RWPE1 (cell line): ENCODE measurements around the gene WDR13.

Experiments used
- CTCF ChIA-PET: fragments of 350-600 bp; sonication (Branson Sonifier 250); formaldehyde crosslinking; extraction: SDS; loops from one replicate; lab custom pipeline; 2021; lab: Yijun Ruan, JAX
- POLR2A ChIA-PET: fragments of 400-600 bp; formaldehyde crosslinking; extraction: SDS; loops from one replicate; lab custom pipeline; 2020; ENCODE audit warnings: antibody characterized with exemption; ENCODE audit not compliant: low non-redundant PET; lab: Yijun Ruan, JAX
- DNase-seq: peaks from one replicate; pipeline ENCODE4 v3.0.0; 2012; ENCODE audit warnings: low spot score
- H3K27ac ChIP-seq: fragments of 450-650 bp; 2 replicates; pipeline ENCODE4 v1.5.1; 2017
- TF ChIP-seq, protein P1 (sequence below): fragments of 450-650 bp; conservative IDR thresholded peaks from 2 replicates; pipeline ENCODE4 v1.5.1; 2017; ENCODE audit warnings: low read depth, mild to moderate bottlenecking

WDR13 gene

DNA sequence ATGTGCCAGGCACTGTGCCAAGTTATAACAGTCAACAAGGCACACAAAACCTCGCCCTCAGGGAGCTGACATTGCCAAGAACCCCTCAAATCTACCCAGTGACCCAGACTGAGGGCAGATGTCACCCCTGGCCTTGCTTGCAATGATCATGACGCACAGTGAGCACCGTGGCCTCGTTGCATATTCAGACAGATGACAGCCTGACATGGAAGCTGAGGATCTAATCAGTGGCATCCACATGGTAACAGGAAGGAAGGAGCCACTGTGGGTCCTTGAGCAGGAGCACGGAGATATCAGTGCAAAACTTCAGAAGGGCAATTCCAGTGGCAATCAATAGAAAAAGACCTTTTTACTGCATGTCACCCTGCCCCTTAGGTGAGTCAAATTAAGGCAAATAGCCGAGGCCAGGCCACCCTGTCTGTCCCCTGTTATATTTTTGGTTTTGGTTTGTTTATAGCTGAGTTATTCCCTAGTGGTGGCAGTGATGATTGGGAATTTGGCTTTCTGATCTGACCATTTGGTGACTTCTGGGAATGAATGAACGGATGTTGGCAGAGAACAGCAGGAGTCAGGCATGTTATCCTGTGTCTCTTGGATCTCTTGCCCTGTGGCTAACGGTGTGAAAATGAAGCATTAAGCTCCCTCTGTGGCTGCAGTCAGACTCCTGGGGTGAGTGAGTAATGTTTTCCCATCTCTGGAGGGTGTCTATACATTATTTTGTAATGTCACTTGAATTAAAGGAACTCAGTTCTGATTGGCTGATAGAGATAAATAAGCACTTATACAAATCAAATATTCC is 20.4 kb downstream of the WDR13 start:
- no peak for DNase-seq
- TF ChIP-seq, protein P1, sequence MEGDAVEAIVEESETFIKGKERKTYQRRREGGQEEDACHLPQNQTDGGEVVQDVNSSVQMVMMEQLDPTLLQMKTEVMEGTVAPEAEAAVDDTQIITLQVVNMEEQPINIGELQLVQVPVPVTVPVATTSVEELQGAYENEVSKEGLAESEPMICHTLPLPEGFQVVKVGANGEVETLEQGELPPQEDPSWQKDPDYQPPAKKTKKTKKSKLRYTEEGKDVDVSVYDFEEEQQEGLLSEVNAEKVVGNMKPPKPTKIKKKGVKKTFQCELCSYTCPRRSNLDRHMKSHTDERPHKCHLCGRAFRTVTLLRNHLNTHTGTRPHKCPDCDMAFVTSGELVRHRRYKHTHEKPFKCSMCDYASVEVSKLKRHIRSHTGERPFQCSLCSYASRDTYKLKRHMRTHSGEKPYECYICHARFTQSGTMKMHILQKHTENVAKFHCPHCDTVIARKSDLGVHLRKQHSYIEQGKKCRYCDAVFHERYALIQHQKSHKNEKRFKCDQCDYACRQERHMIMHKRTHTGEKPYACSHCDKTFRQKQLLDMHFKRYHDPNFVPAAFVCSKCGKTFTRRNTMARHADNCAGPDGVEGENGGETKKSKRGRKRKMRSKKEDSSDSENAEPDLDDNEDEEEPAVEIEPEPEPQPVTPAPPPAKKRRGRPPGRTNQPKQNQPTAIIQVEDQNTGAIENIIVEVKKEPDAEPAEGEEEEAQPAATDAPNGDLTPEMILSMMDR, result no peak
- CTCF ChIA-PET, result no interaction called here
- POLR2A ChIA-PET, result no interaction called here
- H3K27ac ChIP-seq, result no peak overlapping the region

DNA sequence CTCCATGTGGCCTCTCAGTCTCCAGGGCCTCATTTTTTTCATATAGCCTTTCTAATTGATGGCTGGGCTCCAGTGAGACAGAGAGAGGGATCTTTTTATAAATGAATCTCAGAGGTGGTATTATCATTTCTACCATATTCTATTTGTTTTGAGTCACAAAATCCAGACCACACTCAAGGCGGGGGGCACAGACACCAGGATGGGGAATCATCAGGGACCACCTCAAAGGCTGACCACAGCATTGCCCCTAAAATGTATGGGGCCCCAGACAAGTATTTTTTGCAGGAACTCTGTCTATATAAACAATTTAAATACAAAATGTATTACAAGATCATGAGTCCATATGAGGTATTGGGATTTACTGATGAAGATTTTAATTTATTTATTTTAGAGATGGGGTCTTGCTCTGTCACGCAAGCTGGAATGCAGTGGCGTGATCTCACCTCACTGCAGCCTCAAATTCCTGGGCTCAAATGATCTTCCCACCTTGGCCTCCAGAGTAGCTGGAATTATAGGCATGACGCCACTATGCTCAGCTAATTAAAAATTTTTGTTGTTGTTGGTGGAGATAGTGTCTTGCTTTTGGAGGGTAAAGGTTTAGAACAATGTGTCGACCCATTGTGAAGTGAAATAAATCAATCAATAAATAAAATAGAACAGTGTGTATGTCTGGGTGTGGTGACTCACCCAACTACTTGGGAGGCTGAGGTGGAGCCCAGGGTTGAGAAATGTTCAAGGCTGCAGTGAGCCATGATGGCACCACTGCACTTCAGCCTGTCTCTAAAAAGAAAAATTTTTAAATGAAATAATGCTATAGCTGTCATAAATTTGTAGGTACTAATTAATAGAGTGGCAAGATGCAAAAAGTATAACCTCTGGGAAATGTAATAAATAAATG is 29.4 kb downstream of the WDR13 start:
- CTCF ChIA-PET, result no interaction called here
- no peak for DNase-seq
- TF ChIP-seq, protein P1, result no peak
- no peak overlapping the region for H3K27ac ChIP-seq
- POLR2A ChIA-PET, result no interaction called here

DNA sequence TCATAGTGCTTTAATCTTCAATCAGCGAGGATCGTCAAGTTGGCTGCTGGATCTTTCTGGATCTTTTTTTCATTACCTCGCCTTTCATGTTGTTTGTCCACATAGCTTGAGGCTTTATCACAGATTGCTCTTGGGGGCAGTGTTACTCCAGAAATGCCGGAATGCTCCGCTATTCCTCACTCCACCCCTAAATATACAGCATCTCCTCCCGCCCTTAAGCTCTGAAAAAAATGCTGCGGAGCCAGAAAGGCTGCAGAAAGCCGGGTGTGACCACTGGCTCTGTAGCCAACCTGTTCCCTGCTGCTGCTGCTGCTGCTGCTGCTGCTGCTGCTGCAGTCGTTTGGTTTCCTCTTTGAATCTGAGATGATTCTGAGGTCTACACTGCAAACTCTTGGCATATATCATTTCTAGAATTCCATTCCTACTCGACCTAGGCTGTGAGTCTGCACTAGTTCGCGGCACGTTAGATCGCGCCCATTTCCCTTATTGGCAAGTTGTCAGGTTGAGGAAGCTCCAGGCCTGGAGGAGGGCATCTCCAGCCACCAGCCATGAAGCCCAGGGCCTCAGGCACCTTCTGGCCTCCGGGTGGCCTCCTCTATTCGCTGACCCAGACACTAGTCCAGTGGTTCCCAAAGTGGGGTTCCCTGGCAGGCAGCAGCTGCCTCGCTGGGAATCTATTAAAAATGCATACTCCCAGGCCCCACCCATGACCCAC is 34.2 kb downstream of the WDR13 start:
- TF ChIP-seq, protein P1, result peak; percentile 36
- peak overlapping the region; percentile 60 for H3K27ac ChIP-seq
- CTCF ChIA-PET, result interaction anchor here (0.9 kb wide), 1 partner anchor 1573 kb away, joined by 4 read pairs; the partner anchor contains the start of gene CCNB3
- POLR2A ChIA-PET, result interaction anchor here (0.6 to 0.7 kb wide), 2 partner anchors 21 to 266 kb away, joined by 3 read pairs; partner anchors contain the start of genes PQBP1 and TIMM17B
- DNase-seq, result peak; percentile 85

DNA sequence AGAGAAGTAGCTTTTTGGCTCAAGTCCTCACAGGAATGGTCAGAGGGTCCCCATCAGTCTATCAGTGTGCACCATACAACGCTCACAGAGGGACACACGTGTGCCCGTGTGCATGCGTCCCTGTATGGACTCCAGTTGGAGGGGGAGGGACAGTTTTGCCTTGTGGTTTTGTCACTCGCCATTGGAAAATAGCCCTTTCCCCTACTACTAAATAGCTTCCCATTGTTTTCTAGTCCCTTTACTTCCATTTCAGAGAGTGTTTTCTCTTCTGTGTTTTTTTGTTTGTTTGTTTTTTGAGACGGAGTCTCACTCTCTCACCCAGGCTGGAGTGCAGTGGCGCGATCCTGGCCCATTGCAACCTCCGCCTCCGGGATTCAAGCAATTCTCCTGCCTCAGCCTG is 34.9 kb downstream of the WDR13 start:
- CTCF ChIA-PET, result interaction anchor here (0.6 to 0.9 kb wide), 2 partner anchors 175 to 1573 kb away, joined by 3 to 4 read pairs; partner anchors contain the start of gene CCNB3

DNA sequence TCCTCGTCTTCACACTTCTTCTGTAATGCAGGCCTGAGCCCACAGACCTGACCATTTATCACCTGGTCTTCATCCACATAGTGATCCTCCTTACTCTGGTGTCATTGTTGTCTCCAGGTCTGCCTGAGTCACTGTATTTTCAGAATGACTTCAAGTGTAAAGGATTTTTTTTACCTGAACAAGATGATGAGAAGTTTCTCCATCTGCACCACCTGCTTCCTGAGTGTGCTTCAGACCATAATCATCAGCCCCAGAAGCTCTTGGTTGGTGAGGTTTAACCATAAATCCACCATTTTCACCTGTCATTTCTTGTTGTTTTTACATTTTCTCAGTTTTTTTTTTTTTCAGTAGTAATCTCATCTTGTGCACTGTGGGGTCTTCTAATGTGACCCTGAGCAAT is 39.0 kb downstream of the WDR13 start:
- ChIA-PET CTCF (no interaction called here), POLR2A (no interaction called here)
- TF ChIP-seq, protein P1, result no peak
- DNase-seq, result no peak
- H3K27ac ChIP-seq, result no peak overlapping the region

More for the DNA sequence above, 34.9 kb downstream of the WDR13 start:
- DNase-seq, result no peak
- TF ChIP-seq, protein P1, result no peak
- POLR2A ChIA-PET, result interaction anchor here (0.7 kb wide), 1 partner anchor 21 kb away, joined by 3 read pairs; no protein-coding TSS in a partner anchor
- peak overlapping the region; percentile 60 for H3K27ac ChIP-seq
